Measurements from ENCODE around the gene MOBP.
"Not testable (repeated sequence)": the region's sequence is repeated elsewhere in the genome, so short reads cannot be mapped to it uniquely, and the experiment has no call there.

Gene MOBP

GRCh38 chr3:39453134-39453533, 14.3 kb upstream of the MOBP start:
- no peak for DNase-seq (ENCODE audit: low spot score)

- DNase-seq (ENCODE audit: low spot score), result not testable (repeated sequence)
Observed at GRCh38 chr3:39453872-39454271, 13.6 kb upstream of the MOBP start.

GRCh38 chr3:39454591-39455217, 12.8 kb upstream of the MOBP start:
- no peak for DNase-seq (ENCODE audit: low spot score)

- DNase-seq (ENCODE audit: low spot score), result no peak
Observed at GRCh38 chr3:39456159-39456558, 11.3 kb upstream of the MOBP start.

GRCh38 chr3:39457361-39457760, 10.1 kb upstream of the MOBP start:
- DNase-seq (ENCODE audit: low spot score), result no peak

GRCh38 chr3:39458579-39458978, 8.9 kb upstream of the MOBP start:
- not testable (repeated sequence) for DNase-seq (ENCODE audit: low spot score)

GRCh38 chr3:39460677-39461076, 6.8 kb upstream of the MOBP start:
- no peak for DNase-seq (ENCODE audit: low spot score)

GRCh38 chr3:39463269-39463668, 4.2 kb upstream of the MOBP start:
- no peak for DNase-seq (ENCODE audit: low spot score)

GRCh38 chr3:39466988-39467387, 492 bp upstream of the MOBP start:
- DNase-seq (ENCODE audit: low spot score), result no peak

GRCh38 chr3:39468108-39468436, 592 bp downstream of the MOBP start:
- no peak for DNase-seq (ENCODE audit: low spot score)

GRCh38 chr3:39469258-39469657, 1.8 kb downstream of the MOBP start:
- DNase-seq (ENCODE audit: low spot score), result no peak

GRCh38 chr3:39469945-39470344, 2.5 kb downstream of the MOBP start:
- no peak for DNase-seq (ENCODE audit: low spot score)

GRCh38 chr3:39471652-39472051, 4.2 kb downstream of the MOBP start:
- DNase-seq (ENCODE audit: low spot score), result no peak

GRCh38 chr3:39473452-39474125, 6.1 kb downstream of the MOBP start:
- no peak for DNase-seq (ENCODE audit: low spot score)

GRCh38 chr3:39474126-39474515, 6.6 kb downstream of the MOBP start:
- DNase-seq (ENCODE audit: low spot score), result no peak

GRCh38 chr3:39476783-39477182, 9.3 kb downstream of the MOBP start:
- DNase-seq (ENCODE audit: low spot score), result no peak

GRCh38 chr3:39478226-39478625, 10.7 kb downstream of the MOBP start:
- DNase-seq (ENCODE audit: low spot score), result no peak

GRCh38 chr3:39479701-39480414, 12.4 kb downstream of the MOBP start:
- DNase-seq (ENCODE audit: low spot score), result no peak

- no peak for DNase-seq (ENCODE audit: low spot score)
Observed at GRCh38 chr3:39485547-39485946, 18.1 kb downstream of the MOBP start.

- DNase-seq (ENCODE audit: low spot score), result no peak
Observed at GRCh38 chr3:39491014-39491413, 23.5 kb downstream of the MOBP start.

GRCh38 chr3:39491733-39492350, 24.4 kb downstream of the MOBP start:
- DNase-seq (ENCODE audit: low spot score), result no peak

GRCh38 chr3:39494781-39495180, 27.3 kb downstream of the MOBP start:
- no peak for DNase-seq (ENCODE audit: low spot score)

- no peak for DNase-seq (ENCODE audit: low spot score)
Observed at GRCh38 chr3:39497753-39498152, 30.3 kb downstream of the MOBP start.

All from AG20443 (cell line).